Medulla oblongata (tissue), 1 donor: ENCODE results near the gene MYO1D.
"Not testable (repeated sequence)": the region's sequence is repeated elsewhere in the genome, so short reads cannot be mapped to it uniquely, and the experiment has no call there.

ENCODE experiments used
- DNase-seq: peaks from one replicate; pipeline ENCODE4 v3.0.0-alpha.2; 2015; ENCODE audit errors: extremely low spot score

Gene MYO1D

GRCh38 chr17:32855620-32856019 is 21.3 kb downstream of the MYO1D start:
- no peak for DNase-seq

GRCh38 chr17:32854832-32855389 is 22.0 kb downstream of the MYO1D start:
- DNase-seq, result no peak

GRCh38 chr17:32854207-32854606 is 22.7 kb downstream of the MYO1D start:
- no peak for DNase-seq

- no peak for DNase-seq
Observed at GRCh38 chr17:32852811-32853210, 24.1 kb downstream of the MYO1D start.

GRCh38 chr17:32849879-32850278 is 27.0 kb downstream of the MYO1D start:
- no peak for DNase-seq

- DNase-seq, result no peak
Observed at GRCh38 chr17:32847977-32848376, 28.9 kb downstream of the MYO1D start.

- no peak for DNase-seq
Observed at GRCh38 chr17:32846143-32846542, 30.8 kb downstream of the MYO1D start.

- no peak for DNase-seq
Observed at GRCh38 chr17:32840241-32840640, 36.7 kb downstream of the MYO1D start.

- no peak for DNase-seq
Observed at GRCh38 chr17:32836527-32836926, 40.4 kb downstream of the MYO1D start.

GRCh38 chr17:32835291-32835761 is 41.6 kb downstream of the MYO1D start:
- no peak for DNase-seq

GRCh38 chr17:32834104-32834503 is 42.8 kb downstream of the MYO1D start:
- no peak for DNase-seq

GRCh38 chr17:32833526-32833925 is 43.4 kb downstream of the MYO1D start:
- DNase-seq, result no peak

GRCh38 chr17:32833076-32833475 is 43.8 kb downstream of the MYO1D start:
- no peak for DNase-seq

GRCh38 chr17:32831627-32832243 is 45.2 kb downstream of the MYO1D start:
- no peak for DNase-seq

GRCh38 chr17:32831223-32831622 is 45.7 kb downstream of the MYO1D start:
- no peak for DNase-seq

GRCh38 chr17:32828822-32829221 is 48.1 kb downstream of the MYO1D start:
- DNase-seq, result no peak

GRCh38 chr17:32827227-32827626 is 49.7 kb downstream of the MYO1D start:
- DNase-seq, result no peak

- DNase-seq, result no peak
Observed at GRCh38 chr17:32826076-32826475, 50.8 kb downstream of the MYO1D start.

GRCh38 chr17:32824334-32824733 is 52.6 kb downstream of the MYO1D start:
- DNase-seq, result no peak

- DNase-seq, result no peak
Observed at GRCh38 chr17:32822996-32823395, 53.9 kb downstream of the MYO1D start.

GRCh38 chr17:32821987-32822934 is 54.7 kb downstream of the MYO1D start:
- not testable (repeated sequence) for DNase-seq

- DNase-seq, result no peak
Observed at GRCh38 chr17:32820440-32820839, 56.5 kb downstream of the MYO1D start.

GRCh38 chr17:32819787-32820186 is 57.1 kb downstream of the MYO1D start:
- DNase-seq, result no peak
